ENCODE data around the gene MED29. TPM values are rescaled to one million over a fixed set of nuclear protein-coding genes. Genes with fewer than 3 reads are reported as not detected.
A peak's percentile ranks its signal among the peaks of the same experiment; 100 is the strongest.

The MED29 gene
- total RNA-seq, 1 donor from 2014 or later = 36.3 TPM

DNA sequence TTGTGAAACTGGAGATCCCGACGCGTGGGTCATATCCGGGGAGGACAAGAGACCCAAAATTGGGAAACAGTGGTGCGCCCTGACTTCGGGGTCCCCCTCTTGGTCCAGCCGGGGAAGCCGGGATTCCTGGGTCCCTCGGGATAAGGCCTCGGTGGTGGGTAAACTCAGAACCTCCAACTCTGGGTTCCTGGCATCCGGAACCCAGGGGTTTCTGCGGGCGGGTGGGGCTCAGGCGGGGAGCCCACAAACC lies 16.2 kb downstream of the MED29 start:
- no peaks in the 10 kb centered on the region for H3K27me3 Mint-ChIP-seq

GRCh38 chr19:39407660-39408391 lies 16.6 kb downstream of the MED29 start:
- DNase-seq (ENCODE audit: low spot score, unreplicated experiment) = no peak
- peaks cover 4% of the 10 kb centered on the region for H3K36me3 Mint-ChIP-seq (ENCODE audit: insufficient read depth)
- no peaks in the 10 kb centered on the region for H3K27me3 Mint-ChIP-seq
- H3K4me1 Mint-ChIP-seq (ENCODE audit: low read depth) = peaks cover 36% of the 10 kb centered on the region
- TF ChIP-seq, protein P1, sequence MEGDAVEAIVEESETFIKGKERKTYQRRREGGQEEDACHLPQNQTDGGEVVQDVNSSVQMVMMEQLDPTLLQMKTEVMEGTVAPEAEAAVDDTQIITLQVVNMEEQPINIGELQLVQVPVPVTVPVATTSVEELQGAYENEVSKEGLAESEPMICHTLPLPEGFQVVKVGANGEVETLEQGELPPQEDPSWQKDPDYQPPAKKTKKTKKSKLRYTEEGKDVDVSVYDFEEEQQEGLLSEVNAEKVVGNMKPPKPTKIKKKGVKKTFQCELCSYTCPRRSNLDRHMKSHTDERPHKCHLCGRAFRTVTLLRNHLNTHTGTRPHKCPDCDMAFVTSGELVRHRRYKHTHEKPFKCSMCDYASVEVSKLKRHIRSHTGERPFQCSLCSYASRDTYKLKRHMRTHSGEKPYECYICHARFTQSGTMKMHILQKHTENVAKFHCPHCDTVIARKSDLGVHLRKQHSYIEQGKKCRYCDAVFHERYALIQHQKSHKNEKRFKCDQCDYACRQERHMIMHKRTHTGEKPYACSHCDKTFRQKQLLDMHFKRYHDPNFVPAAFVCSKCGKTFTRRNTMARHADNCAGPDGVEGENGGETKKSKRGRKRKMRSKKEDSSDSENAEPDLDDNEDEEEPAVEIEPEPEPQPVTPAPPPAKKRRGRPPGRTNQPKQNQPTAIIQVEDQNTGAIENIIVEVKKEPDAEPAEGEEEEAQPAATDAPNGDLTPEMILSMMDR (IDR thresholded peaks at IDR 0.05; ENCODE audit: unreplicated experiment) = no peak
- H3K27ac Mint-ChIP-seq = peak overlapping the region; percentile 96
- H3K9me3 Mint-ChIP-seq (ENCODE audit: low read depth) = no peaks in the 10 kb centered on the region
- H3K4me3 Mint-ChIP-seq (ENCODE audit: low read depth) = peak overlapping the region; percentile 89

More for the DNA sequence above, 16.2 kb downstream of the MED29 start:
- Mint-ChIP-seq H3K36me3 (ENCODE audit: insufficient read depth) (peaks cover 4% of the 10 kb centered on the region), H3K4me3 (ENCODE audit: low read depth) (peak overlapping the region; percentile 89), H3K4me1 (ENCODE audit: low read depth) (peaks cover 37% of the 10 kb centered on the region), H3K27ac (peak overlapping the region; percentile 96), H3K9me3 (ENCODE audit: low read depth) (no peaks in the 10 kb centered on the region)
- no peak for DNase-seq (ENCODE audit: low spot score, unreplicated experiment)
- TF ChIP-seq, protein P1 (IDR thresholded peaks at IDR 0.05; ENCODE audit: unreplicated experiment) = no peak

- Mint-ChIP-seq H3K9me3 (ENCODE audit: low read depth) (no peaks in the 10 kb centered on the region), H3K4me3 (ENCODE audit: low read depth) (peak overlapping the region; percentile 89), H3K4me1 (ENCODE audit: low read depth) (peaks cover 33% of the 10 kb centered on the region), H3K27ac (peak overlapping the region; percentile 94), H3K27me3 (no peaks in the 10 kb centered on the region), H3K36me3 (ENCODE audit: insufficient read depth) (peaks cover 4% of the 10 kb centered on the region)
- no peak for DNase-seq (ENCODE audit: low spot score, unreplicated experiment)
- TF ChIP-seq, protein P1 (IDR thresholded peaks at IDR 0.05; ENCODE audit: unreplicated experiment) = no peak
These were observed 17.4 kb downstream of the MED29 start for GRCh38 chr19:39408392-39409207.

GRCh38 chr19:39409208-39410016 lies 18.2 kb downstream of the MED29 start:
- Mint-ChIP-seq H3K36me3 (ENCODE audit: insufficient read depth) (peaks cover 4% of the 10 kb centered on the region), H3K27me3 (no peaks in the 10 kb centered on the region), H3K9me3 (ENCODE audit: low read depth) (no peaks in the 10 kb centered on the region), H3K4me3 (ENCODE audit: low read depth) (peak overlapping the region; percentile 98), H3K27ac (peak overlapping the region; percentile 96), H3K4me1 (ENCODE audit: low read depth) (peaks cover 38% of the 10 kb centered on the region)
- TF ChIP-seq, protein P1 (IDR thresholded peaks at IDR 0.05; ENCODE audit: unreplicated experiment) = peak; percentile 34
- peak; percentile 87 for DNase-seq (ENCODE audit: low spot score, unreplicated experiment)

All from progenitor cell of endocrine pancreas (in vitro differentiated cells).